ENCODE results near the gene DES. TPM values are rescaled to one million over a fixed set of nuclear protein-coding genes. Genes with fewer than 3 reads are reported as not detected.

DES gene
- total and polyA plus RNA-seq, 9 of the 15 experiments (the other 6 are each of a cell fraction or from before 2014, with no cell fraction given), result 2.5 to 58.9 (median 21.9) TPM

DNA sequence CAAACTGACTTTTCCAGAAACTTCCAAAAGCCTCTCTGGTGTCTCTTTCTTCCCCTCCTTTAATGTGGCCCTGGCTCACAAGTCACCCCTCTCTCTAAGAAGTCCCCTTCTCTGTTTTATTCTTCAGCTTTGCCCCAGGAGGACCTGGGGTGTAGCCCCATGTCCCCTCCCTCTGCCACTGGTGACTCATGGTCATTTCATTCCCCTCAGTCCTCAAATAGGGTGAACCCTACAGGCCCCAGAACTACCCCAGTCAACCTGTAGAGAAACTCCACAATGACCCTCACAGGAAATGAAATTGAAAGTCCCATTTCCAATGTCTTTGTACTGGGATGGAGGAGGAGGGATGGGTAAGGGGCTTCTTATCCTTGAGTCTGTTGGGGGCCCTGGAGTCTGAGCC, 10.3 kb downstream of the DES start:
- Histone ChIP-seq H3K36me3 (ENCODE audit: control insufficient read depth, insufficient read depth, low read length) (no peaks in the 10 kb centered on the region), H3K4me2 (ENCODE audit: insufficient read depth, low read length) (no peak overlapping the region), H3K27me3 (ENCODE audit: control insufficient read depth in 2 of 2, insufficient read depth in 2 of 2, low read length in 2 of 2) (no peaks in the 10 kb centered on the region), H2AFZ (ENCODE audit: low read depth, low read length) (no peak overlapping the region), H3K9ac (ENCODE audit: insufficient read depth in 1 of 2, low read depth in 2 of 2, low read length in 2 of 2) (no peak overlapping the region), H3K9me1 (ENCODE audit: control insufficient read depth, insufficient read depth, low read length) (no peaks in the 10 kb centered on the region), H3K4me1 (replicated peaks in 1 of 2; ENCODE audit: control insufficient read depth in 2 of 2, insufficient read depth in 2 of 2, low read length in 2 of 2) (peaks cover 9 to 11% of the 10 kb centered on the region in 2 experiments; a peak in 4 of 5 replicates), H3K27ac (ENCODE audit: extremely low read depth, low read depth, low read length) (no peak overlapping the region), H4K20me1 (replicated peaks; ENCODE audit: control insufficient read depth, insufficient read depth, low read length) (no peaks in the 10 kb centered on the region), H3K4me3 (no peak overlapping the region), H3K9me3 (replicated peaks; ENCODE audit: control insufficient read depth, insufficient read depth, low read depth, low read length) (no peaks in the 10 kb centered on the region), H3K79me2 (ENCODE audit: control insufficient read depth, insufficient read depth, low read length) (no peaks in the 10 kb centered on the region)
- POLR2A ChIA-PET, result interaction anchor here (0.6 to 0.9 kb wide), 3 partner anchors 9 to 633 kb away, joined by 3 read pairs; no protein-coding TSS in a partner anchor
- BruUV-seq (replicated peaks), result no TSS peak
- in situ Hi-C loops (cut with MboI) (no loop called here), intact Hi-C loops (cut with micrococcal nuclease) (no loop called here)
- DNase-seq (ENCODE audit: extremely low read depth in 1 of 4, low spot score in 3 of 4) (no peak), FAIRE-seq (no peak), ATAC-seq (no peak; the same call in 2 of the 3 replicates)
- TF ChIP-seq, protein P1, sequence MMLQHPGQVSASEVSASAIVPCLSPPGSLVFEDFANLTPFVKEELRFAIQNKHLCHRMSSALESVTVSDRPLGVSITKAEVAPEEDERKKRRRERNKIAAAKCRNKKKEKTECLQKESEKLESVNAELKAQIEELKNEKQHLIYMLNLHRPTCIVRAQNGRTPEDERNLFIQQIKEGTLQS (IDR thresholded peaks at IDR 0.05), result peak; percentile 48; the same call in 1 of the 2 replicates
- TF ChIP-seq, protein P1 (CRISPR knock-in tag; conservative IDR thresholded peaks at IDR 0.05), result no peak
- TF ChIP-seq DPF2 (IDR thresholded peaks at IDR 0.05) (0 out of 2 replicates have a peak, but pooled peaks have one; percentile 15), RFX1 (IDR thresholded peaks at IDR 0.05) (no peak), FOSL1 (tag; conservative IDR thresholded peaks at IDR 0.05) (peak; percentile 59; the same call in 1 of the 2 replicates), JUND (IDR thresholded peaks at IDR 0.05; ENCODE audit: borderline replicate concordance, low read depth, low read length) (peak; percentile 30; the same call in 1 of the 2 replicates), JUND (tag; IDR thresholded peaks at IDR 0.05; ENCODE audit: borderline replicate concordance, low read depth, low read length) (no peak)
- CTCF ChIA-PET (ENCODE audit: low intra/inter-chr PET ratio), result no interaction called here

Data from K562 (cell line).